ENCODE data around the gene SLCO2A1. TPM values are rescaled to one million over a fixed set of nuclear protein-coding genes. Genes with fewer than 3 reads are reported as not detected.
A peak's percentile ranks its signal among the peaks of the same experiment; 100 is the strongest.

Gene SLCO2A1
- total and polyA plus RNA-seq, 4 experiments from 2014 or later: not detected

DNA sequence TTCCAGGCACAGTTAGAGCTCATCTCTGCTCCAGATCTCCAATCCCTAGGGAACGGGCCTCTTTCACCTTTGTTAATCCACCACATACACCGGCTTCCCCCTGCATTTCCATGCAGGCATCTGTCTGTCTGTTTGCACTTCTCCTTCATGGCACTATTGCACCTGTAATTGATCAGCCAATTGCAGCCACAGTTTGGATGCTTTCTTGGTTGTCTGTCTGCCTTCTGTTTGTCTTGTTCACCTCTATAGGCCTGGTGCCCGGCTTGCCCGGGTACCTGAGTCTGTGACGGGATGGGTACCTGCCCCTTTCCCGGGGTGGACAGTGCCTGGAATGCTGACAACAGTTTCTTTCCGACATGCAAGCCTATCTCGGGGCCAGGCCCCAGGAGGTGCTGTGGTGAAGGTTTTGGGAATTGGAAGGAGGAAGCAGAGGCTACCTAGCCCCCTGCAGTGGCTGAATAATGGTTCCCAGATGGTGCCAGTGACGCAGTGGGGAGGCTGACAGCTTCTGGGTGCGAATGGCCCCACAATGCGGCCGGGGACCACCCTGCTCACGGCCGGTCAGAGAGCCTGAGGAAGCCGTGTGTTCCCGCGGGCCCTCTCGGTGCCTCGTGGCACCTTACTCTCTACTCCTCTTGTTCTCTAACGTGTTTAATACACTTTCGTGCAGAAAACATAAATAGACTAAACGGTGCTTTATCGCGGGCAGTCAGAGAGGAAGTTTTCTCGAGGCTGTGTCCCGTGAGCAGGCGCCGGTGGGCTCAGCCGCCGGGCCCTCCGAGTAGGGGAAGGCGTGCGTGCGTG lies 102.8 kb downstream of the SLCO2A1 start:
- Mint-ChIP-seq H3K9me3 (no peaks in the 10 kb centered on the region), H3K27me3 (peaks cover 8 to 9% of the 10 kb centered on the region in 2 donors), H3K27ac (peak overlapping the region in 4 of 7 donors; percentile 7 to 61 (median 40)), H3K4me1 (peaks cover 5 to 15% (median 9%) of the 10 kb centered on the region in 4 donors), H3K36me3 (no peaks in the 10 kb centered on the region), H3K4me3 (peak overlapping the region; percentile 54 to 82 (median 66))
- H3K36me3 ChIP-seq (ENCODE audit: insufficient read depth, low read length): no peaks in the 10 kb centered on the region
- intact Hi-C loops (cut with micrococcal nuclease): loop anchor here (1.0 kb wide), 4 partner anchors 108 to 1201 kb away; no protein-coding TSS in a partner anchor
- no peak for DNase-seq
- H3K27ac ChIP-seq (ENCODE audit: low read depth, low read length): no peak overlapping the region
- POLR2A ChIA-PET (ENCODE audit: partially characterized antibody): no interaction called here
- no peaks in the 10 kb centered on the region for H3K27me3 ChIP-seq (ENCODE audit: insufficient read depth, low read length)
- H3K9me3 ChIP-seq (ENCODE audit: control insufficient read depth in 1 of 2, low read length in 2 of 2): no peaks in the 10 kb centered on the region
- CTCF ChIA-PET (ENCODE audit: partially characterized antibody): interaction anchor here (1.0 to 3.5 kb wide), 4 partner anchors 107 to 1200 kb away, joined by 5 to 25 read pairs (median 9); no protein-coding TSS in a partner anchor
- peaks cover 12% of the 10 kb centered on the region for H3K4me1 ChIP-seq (ENCODE audit: insufficient read depth, low read length)
- peak overlapping the region; percentile 17 to 36 for H3K4me3 ChIP-seq (ENCODE audit: low read length in 2 of 2)

DNA sequence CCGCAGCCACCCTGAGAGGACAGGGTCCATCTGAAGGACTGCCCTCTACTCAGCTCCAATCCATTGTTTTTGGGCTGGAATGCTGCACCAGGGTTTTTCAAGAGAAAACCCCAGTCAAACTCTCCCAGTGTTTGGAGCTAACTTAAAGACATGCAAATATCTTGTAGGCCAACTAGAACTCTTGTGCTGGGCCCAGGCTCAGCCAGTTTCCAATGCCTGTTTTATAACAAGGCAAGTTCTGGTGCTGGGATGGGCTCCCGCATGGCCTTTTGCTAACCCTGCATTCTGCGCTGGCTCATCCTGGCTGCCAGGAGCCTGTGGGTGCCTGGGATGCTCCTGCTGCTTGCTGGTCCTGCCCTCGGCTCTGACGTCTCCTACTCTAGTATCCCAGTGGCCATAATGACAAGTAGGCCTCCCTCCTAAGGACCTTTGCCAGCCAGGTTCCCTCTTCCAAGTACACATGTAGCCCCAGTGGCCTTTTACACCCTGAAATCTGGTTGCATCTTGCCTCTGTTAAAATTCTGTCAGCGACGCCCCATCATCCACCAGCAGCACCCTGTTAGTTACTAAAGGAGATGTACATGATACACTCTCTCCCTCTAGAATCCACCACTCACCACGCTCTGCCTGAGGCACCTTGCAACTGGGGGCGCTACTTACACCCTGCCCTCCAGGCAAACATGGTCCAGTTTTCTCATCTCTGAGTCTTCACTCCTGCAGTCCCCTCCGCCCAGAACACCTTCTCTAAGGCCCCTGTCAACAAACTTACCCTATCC lies 103.6 kb downstream of the SLCO2A1 start:
- no peaks in the 10 kb centered on the region for H3K36me3 ChIP-seq (ENCODE audit: insufficient read depth, low read length)
- ChIA-PET CTCF (ENCODE audit: partially characterized antibody) (interaction anchor here (1.6 to 3.5 kb wide), 2 partner anchors 109 to 1199 kb away, joined by 5 to 25 read pairs; no protein-coding TSS in a partner anchor), POLR2A (ENCODE audit: partially characterized antibody) (no interaction called here)
- peaks cover 12% of the 10 kb centered on the region for H3K4me1 ChIP-seq (ENCODE audit: insufficient read depth, low read length)
- no peak for DNase-seq
- H3K27ac Mint-ChIP-seq: peak overlapping the region in 1 of 7 donors; percentile 10
- H3K4me3 ChIP-seq (ENCODE audit: low read length in 2 of 2): no peak overlapping the region
- H3K36me3 Mint-ChIP-seq: no peaks in the 10 kb centered on the region
- H3K4me1 Mint-ChIP-seq: peaks cover 5 to 15% (median 9%) of the 10 kb centered on the region in 4 donors
- H3K9me3 Mint-ChIP-seq: no peaks in the 10 kb centered on the region
- H3K27me3 Mint-ChIP-seq: peaks cover 8 to 11% of the 10 kb centered on the region in 2 donors
- H3K27ac ChIP-seq (ENCODE audit: low read depth, low read length): no peak overlapping the region
- H3K27me3 ChIP-seq (ENCODE audit: insufficient read depth, low read length): no peaks in the 10 kb centered on the region
- peak overlapping the region in 5 of 8 donors; percentile 22 to 63 (median 38) for H3K4me3 Mint-ChIP-seq
- intact Hi-C loops (cut with micrococcal nuclease): no loop called here
- H3K9me3 ChIP-seq (ENCODE audit: control insufficient read depth in 1 of 2, low read length in 2 of 2): no peaks in the 10 kb centered on the region

GRCh38 chr3:133924041-133924440 lies 105.7 kb downstream of the SLCO2A1 start:
- CTCF ChIA-PET (ENCODE audit: partially characterized antibody): interaction anchor here (1.4 kb wide), 1 partner anchor 1197 kb away, joined by 4 read pairs; no protein-coding TSS in a partner anchor
- Mint-ChIP-seq H3K27me3 (peaks cover 8 to 11% of the 10 kb centered on the region in 2 donors), H3K36me3 (no peaks in the 10 kb centered on the region), H3K4me3 (no peak overlapping the region), H3K9me3 (no peaks in the 10 kb centered on the region), H3K4me1 (peaks cover 5 to 15% (median 9%) of the 10 kb centered on the region in 4 donors), H3K27ac (no peak overlapping the region)
- intact Hi-C loops (cut with micrococcal nuclease): no loop called here
- Histone ChIP-seq H3K36me3 (ENCODE audit: insufficient read depth, low read length) (no peaks in the 10 kb centered on the region), H3K27me3 (ENCODE audit: insufficient read depth, low read length) (no peaks in the 10 kb centered on the region), H3K4me1 (ENCODE audit: insufficient read depth, low read length) (peaks cover 12% of the 10 kb centered on the region), H3K9me3 (ENCODE audit: control insufficient read depth in 1 of 2, low read length in 2 of 2) (no peaks in the 10 kb centered on the region), H3K27ac (ENCODE audit: low read depth, low read length) (no peak overlapping the region), H3K4me3 (ENCODE audit: low read length in 2 of 2) (no peak overlapping the region)
- POLR2A ChIA-PET (ENCODE audit: partially characterized antibody): no interaction called here
- DNase-seq: no peak

DNA sequence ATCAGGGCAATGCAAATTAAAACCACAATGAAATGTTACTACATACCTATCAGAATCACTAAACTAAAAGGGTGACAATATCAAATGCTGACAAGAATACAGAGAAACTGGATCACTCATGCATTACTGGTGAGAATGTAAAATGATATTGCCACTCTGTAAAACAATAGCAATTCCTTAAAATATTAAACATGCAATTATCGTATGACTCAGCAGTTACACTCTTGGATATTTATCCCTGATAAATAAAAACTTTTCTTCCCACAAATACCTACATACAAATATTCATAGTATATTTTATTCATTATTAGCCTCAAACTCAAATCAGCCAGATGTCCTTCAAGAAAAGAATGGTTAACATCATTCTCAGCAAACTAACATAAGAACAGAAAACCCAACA lies 108.1 kb downstream of the SLCO2A1 start:
- Mint-ChIP-seq H3K4me3 (no peak overlapping the region), H3K27me3 (peaks cover 6 to 9% of the 10 kb centered on the region in 2 donors), H3K4me1 (peaks cover 0 to 2% (median 0%) of the 10 kb centered on the region in 4 donors), H3K9me3 (peaks cover 0 to 7% (median 2%) of the 10 kb centered on the region in 8 donors), H3K36me3 (no peaks in the 10 kb centered on the region), H3K27ac (no peak overlapping the region)
- intact Hi-C loops (cut with micrococcal nuclease): no loop called here
- no peak for DNase-seq
- H3K36me3 ChIP-seq (ENCODE audit: insufficient read depth, low read length): no peaks in the 10 kb centered on the region
- H3K9me3 ChIP-seq (ENCODE audit: control insufficient read depth in 1 of 2, low read length in 2 of 2): no peaks in the 10 kb centered on the region
- H3K4me1 ChIP-seq (ENCODE audit: insufficient read depth, low read length): no peaks in the 10 kb centered on the region
- ChIA-PET POLR2A (ENCODE audit: partially characterized antibody) (no interaction called here), CTCF (ENCODE audit: partially characterized antibody) (no interaction called here)
- no peak overlapping the region for H3K27ac ChIP-seq (ENCODE audit: low read depth, low read length)
- H3K27me3 ChIP-seq (ENCODE audit: insufficient read depth, low read length): no peaks in the 10 kb centered on the region
- H3K4me3 ChIP-seq (ENCODE audit: low read length in 2 of 2): no peak overlapping the region

DNA sequence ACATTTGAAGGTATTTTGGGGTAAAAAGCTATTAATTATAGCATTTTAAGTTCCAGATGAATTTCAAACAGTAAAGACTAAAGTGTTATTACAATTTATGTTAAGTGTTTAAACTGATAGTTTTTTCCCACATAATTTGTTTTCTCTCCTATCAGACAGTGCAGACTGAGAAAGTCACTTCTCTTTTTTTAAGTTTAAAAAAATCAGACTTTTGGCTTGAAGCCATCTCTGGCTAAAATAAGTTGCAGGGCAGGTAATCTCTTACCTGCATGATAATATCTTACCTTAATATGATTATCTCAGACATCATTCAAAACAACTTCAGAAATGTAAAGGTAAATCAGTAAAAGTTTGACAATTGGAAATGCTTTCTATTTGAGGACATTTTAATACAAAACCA lies 112.6 kb downstream of the SLCO2A1 start:
- H3K4me3 ChIP-seq (ENCODE audit: low read length in 2 of 2): no peak overlapping the region
- H3K9me3 ChIP-seq (ENCODE audit: control insufficient read depth in 1 of 2, low read length in 2 of 2): no peaks in the 10 kb centered on the region
- intact Hi-C loops (cut with micrococcal nuclease): no loop called here
- peaks cover 17 to 22% of the 10 kb centered on the region in 2 donors for H3K27me3 Mint-ChIP-seq
- H3K4me1 ChIP-seq (ENCODE audit: insufficient read depth, low read length): no peaks in the 10 kb centered on the region
- ChIA-PET CTCF (ENCODE audit: partially characterized antibody) (no interaction called here), POLR2A (ENCODE audit: partially characterized antibody) (no interaction called here)
- H3K36me3 ChIP-seq (ENCODE audit: insufficient read depth, low read length): no peaks in the 10 kb centered on the region
- H3K4me3 Mint-ChIP-seq: no peak overlapping the region
- peaks cover 16% of the 10 kb centered on the region for H3K27me3 ChIP-seq (ENCODE audit: insufficient read depth, low read length)
- H3K27ac Mint-ChIP-seq: no peak overlapping the region
- H3K27ac ChIP-seq (ENCODE audit: low read depth, low read length): no peak overlapping the region
- no peaks in the 10 kb centered on the region for H3K36me3 Mint-ChIP-seq
- DNase-seq: no peak
- peaks cover 0 to 7% (median 2%) of the 10 kb centered on the region in 8 donors for H3K9me3 Mint-ChIP-seq
- no peaks in the 10 kb centered on the region for H3K4me1 Mint-ChIP-seq

GRCh38 chr3:133915685-133916658 lies 113.8 kb downstream of the SLCO2A1 start:
- Mint-ChIP-seq H3K27me3 (peaks cover 17 to 21% of the 10 kb centered on the region in 2 donors), H3K27ac (no peak overlapping the region), H3K4me1 (no peaks in the 10 kb centered on the region), H3K4me3 (no peak overlapping the region), H3K9me3 (peaks cover 0 to 7% (median 2%) of the 10 kb centered on the region in 8 donors), H3K36me3 (no peaks in the 10 kb centered on the region)
- no peaks in the 10 kb centered on the region for H3K9me3 ChIP-seq (ENCODE audit: control insufficient read depth in 1 of 2, low read length in 2 of 2)
- H3K27me3 ChIP-seq (ENCODE audit: insufficient read depth, low read length): peaks cover 16% of the 10 kb centered on the region
- no peak overlapping the region for H3K4me3 ChIP-seq (ENCODE audit: low read length in 2 of 2)
- no peak overlapping the region for H3K27ac ChIP-seq (ENCODE audit: low read depth, low read length)
- ChIA-PET CTCF (ENCODE audit: partially characterized antibody) (interaction anchor here (0.5 kb wide), 1 partner anchor 245 kb away, joined by 3 read pairs; no protein-coding TSS in a partner anchor), POLR2A (ENCODE audit: partially characterized antibody) (no interaction called here)
- no peak for DNase-seq
- intact Hi-C loops (cut with micrococcal nuclease): no loop called here
- H3K36me3 ChIP-seq (ENCODE audit: insufficient read depth, low read length): no peaks in the 10 kb centered on the region
- H3K4me1 ChIP-seq (ENCODE audit: insufficient read depth, low read length): no peaks in the 10 kb centered on the region

Data from CD4-positive, alpha-beta memory T cell (primary cell).